Right lobe of liver (tissue), 6 donors: ENCODE measurements around the gene PVR. TPM values are rescaled to one million over a fixed set of nuclear protein-coding genes. Genes with fewer than 3 reads are reported as not detected.

Experiments
- ATAC-seq, 4 donors: fragments of 200-7000 bp; cut with Tn5 transposase; one replicate each; pipeline ENCODE4 v1.9.1; 2020; ENCODE audit warnings: mild to moderate bottlenecking in 4 of 4, moderate library complexity in 4 of 4
- DNase-seq, 3 donors: peaks; one replicate each; pipeline ENCODE4 v3.0.0-alpha.2; 2020
- H3K27ac ChIP-seq, 3 donors: fragments of 200-600 bp; one replicate each; pipeline ENCODE4 v1.8.0; 2022
- H3K27me3 ChIP-seq, 2 donors: fragments of 200-600 bp; one replicate each; pipeline ENCODE4 v1.8.0; 2022
- H3K36me3 ChIP-seq, 4 donors: fragments of 200-600 bp; sonication (generic) in 1 of 4; one replicate each; pipeline versions ENCODE4 v1.5.1 to v1.8.0; 2017 to 2022; ENCODE audit warnings: control low read depth in 1 of 4
- H3K4me1 ChIP-seq, 4 donors: fragments of 200-600 bp; sonication (generic) in 1 of 4; one replicate each; pipeline versions ENCODE4 v1.5.1 to v1.8.0; 2017 to 2022; ENCODE audit warnings: control low read depth in 1 of 4
- H3K4me3 ChIP-seq, 3 donors: fragments of 200-600 bp; one replicate each; pipeline ENCODE4 v1.8.0; 2022
- H3K9me3 ChIP-seq, 4 donors: fragments of 200-600 bp; sonication (generic) in 1 of 4; one replicate each; pipeline versions ENCODE4 v1.5.1 to v1.8.0; 2017 to 2022; ENCODE audit warnings: control low read depth in 1 of 4
- POLR2A ChIP-seq: fragments of 450-650 bp; IDR thresholded peaks from one replicate; pipeline ENCODE4 v1.6.1; 2017; ENCODE audit warnings: antibody characterized with exemption, mild to moderate bottlenecking
- WGBS: methylation state at CpG from one replicate; pipeline ENCODE4 v1.1.6; 2018; ENCODE audit warnings: low coverage, low lambda C conversion rate; ENCODE audit not compliant: insufficient coverage; ENCODE audit errors: missing lambda C conversion rate; 5-methylcytosine and 5-hydroxymethylcytosine counted together
- intact Hi-C, 2 donors: fragments of 100-400 bp; cut with DNase I; formaldehyde crosslinking; loops; one replicate each; pipeline versions ENCODE4 v1.11.2 to v1.14.1; 2022
- total RNA-seq, 6 experiments: library from RNA; depleted of rRNA in 2 of 6; stranded (reverse); fragments of >200 nt in 2 of 6; fragmentation: NEBNext Ultra II Directional in 3 of 6; extraction: Animal tissue kit (Norgen Biotek cat#: 25700) in 3 of 6; gene quantifications; one replicate each; pipeline versions ENCODE4 v1.1.0 to v1.2.4, GENCODE V29; 2016 to 2023
- TF ChIP-seq, protein P1 (sequence below), 4 donors: fragments of 200-600 bp in 3 of 4; fragments of 450-650 bp in 1 of 4; IDR thresholded peaks; one replicate each; pipeline versions ENCODE4 v1.5.1 to v1.8.0; 2016 to 2022; ENCODE audit warnings: antibody characterized with exemption in 4 of 4, mild to moderate bottlenecking in 2 of 4
- donor health status: DM: no; HTN: yes; CAD: no.
- donor health status: DM: no; HTN: no; CAD: no.
- donor health status: DM: no; HTN: no; CAD: no.
- donor health status: DM: no; HTN: yes; CAD: no.
- donor health status: DM: no; HTN: yes; CAD: no.

PVR gene
- total RNA-seq, 6 experiments from 2014 or later, result 26.6 to 66.6 (median 55.5) TPM

DNA sequence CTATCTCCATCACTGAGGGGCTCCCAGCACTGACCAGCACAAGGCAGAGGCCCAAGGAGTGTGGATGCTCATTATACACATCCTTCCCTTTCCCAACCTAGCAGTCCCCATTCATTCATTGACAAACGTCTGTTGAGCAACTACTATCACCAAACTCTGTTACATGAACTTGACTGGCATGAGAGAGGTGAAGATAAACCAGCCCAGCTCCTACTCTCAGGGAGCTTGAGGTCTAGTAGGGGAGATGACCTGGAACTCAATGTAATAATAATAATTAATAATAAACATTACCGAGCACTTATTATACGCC, 46.4 kb downstream of the PVR start:
- DNase-seq (no peak), ATAC-seq (no peak)
- H3K9me3 ChIP-seq, result no peaks in the 10 kb centered on the region
- no peaks in the 10 kb centered on the region for H3K27me3 ChIP-seq
- intact Hi-C loops, result no loop called here
- H3K27ac ChIP-seq, result peak overlapping the region in 1 of 3 donors; percentile 90
- no peaks in the 10 kb centered on the region for H3K36me3 ChIP-seq
- whole genome bisulfite sequencing, result 67% methylated on average over 3 of the region's 3 CpGs
- H3K4me1 ChIP-seq, result peaks cover 3 to 60% (median 24%) of the 10 kb centered on the region in 4 donors
- no peak overlapping the region for H3K4me3 ChIP-seq
- TF ChIP-seq, protein P1, sequence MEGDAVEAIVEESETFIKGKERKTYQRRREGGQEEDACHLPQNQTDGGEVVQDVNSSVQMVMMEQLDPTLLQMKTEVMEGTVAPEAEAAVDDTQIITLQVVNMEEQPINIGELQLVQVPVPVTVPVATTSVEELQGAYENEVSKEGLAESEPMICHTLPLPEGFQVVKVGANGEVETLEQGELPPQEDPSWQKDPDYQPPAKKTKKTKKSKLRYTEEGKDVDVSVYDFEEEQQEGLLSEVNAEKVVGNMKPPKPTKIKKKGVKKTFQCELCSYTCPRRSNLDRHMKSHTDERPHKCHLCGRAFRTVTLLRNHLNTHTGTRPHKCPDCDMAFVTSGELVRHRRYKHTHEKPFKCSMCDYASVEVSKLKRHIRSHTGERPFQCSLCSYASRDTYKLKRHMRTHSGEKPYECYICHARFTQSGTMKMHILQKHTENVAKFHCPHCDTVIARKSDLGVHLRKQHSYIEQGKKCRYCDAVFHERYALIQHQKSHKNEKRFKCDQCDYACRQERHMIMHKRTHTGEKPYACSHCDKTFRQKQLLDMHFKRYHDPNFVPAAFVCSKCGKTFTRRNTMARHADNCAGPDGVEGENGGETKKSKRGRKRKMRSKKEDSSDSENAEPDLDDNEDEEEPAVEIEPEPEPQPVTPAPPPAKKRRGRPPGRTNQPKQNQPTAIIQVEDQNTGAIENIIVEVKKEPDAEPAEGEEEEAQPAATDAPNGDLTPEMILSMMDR (IDR thresholded peaks at IDR 0.05), result no peak
- no peak for TF ChIP-seq POLR2A

DNA sequence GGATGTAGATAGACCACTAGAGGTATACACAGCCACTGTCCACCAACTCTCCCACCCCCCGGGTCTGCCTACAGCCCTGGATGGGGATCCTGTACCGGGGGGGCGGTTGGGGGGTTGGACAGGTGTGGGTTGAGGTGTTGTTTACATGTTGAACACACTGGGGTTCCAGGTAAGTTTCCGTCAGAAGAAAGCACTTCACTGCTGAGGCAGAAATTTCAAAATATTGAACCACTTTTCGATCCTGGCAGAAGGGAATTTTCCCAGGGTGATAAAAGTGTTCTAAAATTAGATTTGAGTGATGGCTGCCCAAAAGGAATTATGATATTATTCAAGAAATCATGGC, 48.6 kb downstream of the PVR start:
- H3K9me3 ChIP-seq, result no peaks in the 10 kb centered on the region
- no peak overlapping the region for H3K4me3 ChIP-seq
- no peak for TF ChIP-seq POLR2A
- TF ChIP-seq, protein P1 (IDR thresholded peaks at IDR 0.05), result no peak
- H3K4me1 ChIP-seq, result peaks cover 3 to 82% (median 34%) of the 10 kb centered on the region in 4 donors
- ATAC-seq (no peak), DNase-seq (no peak)
- H3K27me3 ChIP-seq, result no peaks in the 10 kb centered on the region
- H3K27ac ChIP-seq, result peak overlapping the region; percentile 81 to 90 (median 81)
- no peaks in the 10 kb centered on the region for H3K36me3 ChIP-seq
- WGBS, result 9% methylated on average over 5 of the region's 5 CpGs
- intact Hi-C loops, result no loop called here

DNA sequence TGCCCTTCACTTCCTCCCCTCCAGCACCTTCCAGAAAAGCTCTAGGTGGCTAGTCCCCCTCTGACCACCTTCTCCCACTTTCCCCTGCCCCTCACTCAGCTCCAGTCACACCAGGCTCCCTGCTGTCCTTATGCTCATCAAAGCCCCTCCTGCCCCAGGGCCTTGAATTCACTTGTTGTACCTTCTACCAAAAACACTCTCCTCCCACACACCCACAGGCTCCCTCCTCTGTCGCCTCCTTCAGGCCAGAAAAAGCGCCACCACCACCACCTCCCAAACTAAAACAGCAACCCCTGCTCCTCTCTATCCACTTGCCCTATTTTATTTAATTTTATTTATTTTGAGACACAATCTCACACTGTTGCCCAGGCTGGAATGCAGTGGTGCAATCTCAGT, 50.5 kb downstream of the PVR start:
- Histone ChIP-seq H3K27ac (peak overlapping the region; percentile 42 to 92 (median 67)), H3K27me3 (no peaks in the 10 kb centered on the region), H3K4me3 (no peak overlapping the region), H3K9me3 (no peaks in the 10 kb centered on the region), H3K36me3 (no peaks in the 10 kb centered on the region), H3K4me1 (peaks cover 3 to 78% (median 34%) of the 10 kb centered on the region in 4 donors)
- intact Hi-C loops, result no loop called here
- 48% methylated on average over 2 of the region's 2 CpGs for WGBS
- DNase-seq (no peak), ATAC-seq (peak; percentile 1 to 29 (median 4))
- TF ChIP-seq, protein P1 (IDR thresholded peaks at IDR 0.05), result peak; percentile 24 to 46 (median 25)
- no peak for TF ChIP-seq POLR2A

DNA sequence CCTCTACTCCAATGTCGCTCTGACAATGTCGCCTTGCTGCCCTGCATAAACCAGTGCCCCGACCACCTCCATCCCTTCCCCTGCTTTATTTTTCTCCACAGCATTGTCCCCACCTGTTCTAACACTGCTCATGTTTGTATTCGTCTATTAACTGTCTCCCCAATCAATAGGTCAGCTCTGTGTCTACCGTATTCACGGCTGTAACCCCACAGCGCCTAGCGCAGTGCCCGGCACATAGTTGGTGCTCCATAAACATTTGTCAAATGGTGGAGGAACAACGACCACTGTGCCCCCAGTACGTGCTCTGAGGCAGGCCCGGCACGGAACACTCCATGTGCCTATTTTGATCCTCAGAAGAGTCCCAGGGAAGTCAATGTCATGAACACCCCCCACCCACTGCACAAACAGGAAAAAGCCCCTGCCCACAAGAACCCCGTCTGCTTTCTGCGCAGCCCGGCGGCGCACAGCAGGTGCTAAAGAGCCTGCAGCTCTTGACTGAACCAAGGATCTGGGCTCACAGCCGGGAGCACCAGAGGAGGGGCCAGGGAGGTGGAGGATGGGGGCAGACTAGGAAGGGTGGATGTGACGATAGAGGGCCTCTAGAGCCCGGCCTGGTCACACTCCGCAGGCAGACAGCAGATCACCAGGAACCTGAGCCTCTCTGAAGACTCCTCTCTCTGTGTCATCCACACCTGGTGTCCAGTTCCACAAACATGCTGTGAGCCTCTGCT, 53.4 kb downstream of the PVR start:
- TF ChIP-seq, protein P1 (IDR thresholded peaks at IDR 0.05), result no peak
- TF ChIP-seq POLR2A, result no peak
- Histone ChIP-seq H3K36me3 (no peaks in the 10 kb centered on the region), H3K27ac (peak overlapping the region in 1 of 3 donors; percentile 37), H3K4me1 (peaks cover 0 to 50% (median 25%) of the 10 kb centered on the region in 4 donors), H3K27me3 (no peaks in the 10 kb centered on the region), H3K4me3 (no peak overlapping the region), H3K9me3 (no peaks in the 10 kb centered on the region)
- DNase-seq, result no peak
- ATAC-seq, result peak in 3 of 4 donors; percentile 3 to 14 (median 7)
- WGBS, result 52% methylated on average over 15 of the region's 22 CpGs
- intact Hi-C loops, result no loop called here
